H1 (cell line): ENCODE results near the gene KCNMB4. TPM values are rescaled to one million over a fixed set of nuclear protein-coding genes. Genes with fewer than 3 reads are reported as not detected.

Experiments
- BACH1 ChIP-seq: IDR thresholded peaks from 2 replicates; pipeline ENCODE4 v1.6.1; 2012; ENCODE audit warnings: low read length, improper control_type of control experiment
- BRCA1 ChIP-seq: IDR thresholded peaks from 2 replicates; pipeline ENCODE4 v1.6.1; 2012; ENCODE audit warnings: low read depth, low read length, improper control_type of control experiment
- CBX8 ChIP-seq: fragments of 300-800, 300-1000 bp; sonication (generic); IDR thresholded peaks from 2 replicates; pipeline ENCODE4 v1.7.1; 2016; ENCODE audit warnings: low read depth, low read length, borderline replicate concordance
- polyA plus RNA-seq, 7 experiments: library from polyadenylated mRNA; depleted of rRNA in 3 of 7; stranded (reverse) in 5 of 7; unstranded in 2 of 7; fragments of >200 nt in 5 of 7; fragments of 200-250 nt in 2 of 7; gene quantifications; 1 replicate in 5 of 7; 2 replicates in 1 of 7; 4 replicates in 1 of 7; pipeline versions ENCODE4 v1.2.1 to v1.2.3, GENCODE V29; 2011 to 2013; ENCODE audit warnings: missing spikeins in 2 of 7, mixed read lengths in 2 of 7
- total RNA-seq: library from RNA; stranded (reverse); fragmentation: NEBNext Ultra II Directional; extraction: Animal tissue kit (Norgen Biotek cat#: 25700); gene quantifications from 2 replicates; pipeline ENCODE4 v1.2.1, GENCODE V29; 2021

Gene KCNMB4
- total and polyA plus RNA-seq, 2 of the 8 experiments (the other 6 are each of a cell fraction or from before 2014, with no cell fraction given): 10.9 to 16.0 TPM

GRCh38 chr12:70351076-70351475, 15.0 kb upstream of the KCNMB4 start (continued):
- no peak for TF ChIP-seq CBX8
- TF ChIP-seq BACH1: no peak
- no peak for TF ChIP-seq BRCA1
